HFF-Myc (cell line): ENCODE results near the gene FBXL17.

Experiments
- DNase-seq: peaks from one replicate; pipeline ENCODE4 v3.0.0-alpha.2; 2011; ENCODE audit warnings: low read depth; ENCODE audit errors: extremely low read depth
- H3K4me3 ChIP-seq: replicated peaks from 2 replicates; pipeline ENCODE4 v1.5.1; 2011; ENCODE audit warnings: low read depth, mild to moderate bottlenecking, control low read depth, low read length
- CTCF ChIP-seq: IDR thresholded peaks from 2 replicates; pipeline ENCODE4 v1.5.1; 2012; ENCODE audit warnings: mild to moderate bottlenecking, low read depth, low read length, control low read depth; ENCODE audit errors: missing control alignments

FBXL17 gene

GRCh38 chr5:107916731-107917725, 464.9 kb downstream of the FBXL17 start:
- no peak for DNase-seq
- no peak for TF ChIP-seq CTCF
- H3K4me3 ChIP-seq = no peak overlapping the region

- DNase-seq = no peak
- H3K4me3 ChIP-seq = no peak overlapping the region
- no peak for TF ChIP-seq CTCF
Measured at GRCh38 chr5:107915176-107915812, 466.6 kb downstream of the FBXL17 start.

GRCh38 chr5:107913494-107913893, 468.4 kb downstream of the FBXL17 start:
- H3K4me3 ChIP-seq = no peak overlapping the region
- no peak for DNase-seq
- no peak for TF ChIP-seq CTCF

- H3K4me3 ChIP-seq = no peak overlapping the region
- DNase-seq = no peak
- no peak for TF ChIP-seq CTCF
Measured at GRCh38 chr5:107900721-107901120, 481.2 kb downstream of the FBXL17 start.

GRCh38 chr5:107894361-107894760, 487.5 kb downstream of the FBXL17 start:
- no peak overlapping the region for H3K4me3 ChIP-seq
- no peak for TF ChIP-seq CTCF
- no peak for DNase-seq

GRCh38 chr5:107893642-107894041, 488.3 kb downstream of the FBXL17 start:
- DNase-seq = no peak
- no peak overlapping the region for H3K4me3 ChIP-seq
- no peak for TF ChIP-seq CTCF
